Measurements from ENCODE around the gene CMIP. TPM values are rescaled to one million over a fixed set of nuclear protein-coding genes. Genes with fewer than 3 reads are reported as not detected.

CMIP gene
- polyA plus RNA-seq, 1 donor from 2014 or later = 15.1 TPM

DNA sequence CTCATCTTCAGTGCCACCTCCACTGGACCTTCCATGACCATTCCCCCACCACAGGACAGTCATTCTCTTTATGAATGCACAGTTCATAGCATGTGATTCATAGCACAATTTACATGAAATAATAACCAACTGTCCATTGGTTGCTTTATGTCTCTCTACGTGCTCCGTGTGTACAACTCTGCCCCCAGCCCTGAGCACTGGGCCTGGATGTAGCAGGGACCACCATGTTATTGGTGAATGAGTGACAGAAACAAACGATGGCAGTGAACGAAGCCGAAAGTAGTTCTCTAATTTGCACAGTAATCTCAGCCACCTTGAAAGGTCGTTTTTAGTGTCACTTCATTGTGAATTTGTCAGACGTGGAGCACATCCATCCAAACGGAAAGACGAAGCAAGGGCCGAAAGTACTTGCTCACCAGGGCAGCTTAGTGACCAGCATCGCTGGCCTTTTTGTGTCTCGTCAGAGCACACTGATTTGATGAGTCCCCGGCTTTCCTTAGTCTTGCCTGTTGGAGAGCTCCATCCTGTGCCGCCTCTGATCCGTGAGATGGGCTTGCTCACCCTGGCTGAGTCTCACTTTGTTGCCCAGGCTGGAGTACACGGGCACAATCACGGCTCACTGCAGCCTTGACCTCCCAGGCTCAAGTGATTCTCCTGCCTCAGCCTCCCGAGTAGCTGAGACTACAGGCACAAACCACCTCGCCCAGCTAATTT is 95.3 kb downstream of the CMIP start:
- H3K9me2 ChIP-seq (ENCODE audit: insufficient read depth, low read length) = no peaks in the 10 kb centered on the region
- no peaks in the 10 kb centered on the region for H3K9me3 ChIP-seq (ENCODE audit: low read length)
- no peak for TF ChIP-seq SMC3 (conservative IDR thresholded peaks at IDR 0.05; ENCODE audit: poor library complexity)
- TF ChIP-seq RAD21 (conservative IDR thresholded peaks at IDR 0.05) = no peak
- TF ChIP-seq TAF1 (IDR thresholded peaks at IDR 0.05; ENCODE audit: low read depth) = no peak
- TF ChIP-seq, protein P1, sequence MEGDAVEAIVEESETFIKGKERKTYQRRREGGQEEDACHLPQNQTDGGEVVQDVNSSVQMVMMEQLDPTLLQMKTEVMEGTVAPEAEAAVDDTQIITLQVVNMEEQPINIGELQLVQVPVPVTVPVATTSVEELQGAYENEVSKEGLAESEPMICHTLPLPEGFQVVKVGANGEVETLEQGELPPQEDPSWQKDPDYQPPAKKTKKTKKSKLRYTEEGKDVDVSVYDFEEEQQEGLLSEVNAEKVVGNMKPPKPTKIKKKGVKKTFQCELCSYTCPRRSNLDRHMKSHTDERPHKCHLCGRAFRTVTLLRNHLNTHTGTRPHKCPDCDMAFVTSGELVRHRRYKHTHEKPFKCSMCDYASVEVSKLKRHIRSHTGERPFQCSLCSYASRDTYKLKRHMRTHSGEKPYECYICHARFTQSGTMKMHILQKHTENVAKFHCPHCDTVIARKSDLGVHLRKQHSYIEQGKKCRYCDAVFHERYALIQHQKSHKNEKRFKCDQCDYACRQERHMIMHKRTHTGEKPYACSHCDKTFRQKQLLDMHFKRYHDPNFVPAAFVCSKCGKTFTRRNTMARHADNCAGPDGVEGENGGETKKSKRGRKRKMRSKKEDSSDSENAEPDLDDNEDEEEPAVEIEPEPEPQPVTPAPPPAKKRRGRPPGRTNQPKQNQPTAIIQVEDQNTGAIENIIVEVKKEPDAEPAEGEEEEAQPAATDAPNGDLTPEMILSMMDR (IDR thresholded peaks at IDR 0.05; ENCODE audit: poor library complexity, severe bottlenecking) = no peak
- TF ChIP-seq, protein P2, sequence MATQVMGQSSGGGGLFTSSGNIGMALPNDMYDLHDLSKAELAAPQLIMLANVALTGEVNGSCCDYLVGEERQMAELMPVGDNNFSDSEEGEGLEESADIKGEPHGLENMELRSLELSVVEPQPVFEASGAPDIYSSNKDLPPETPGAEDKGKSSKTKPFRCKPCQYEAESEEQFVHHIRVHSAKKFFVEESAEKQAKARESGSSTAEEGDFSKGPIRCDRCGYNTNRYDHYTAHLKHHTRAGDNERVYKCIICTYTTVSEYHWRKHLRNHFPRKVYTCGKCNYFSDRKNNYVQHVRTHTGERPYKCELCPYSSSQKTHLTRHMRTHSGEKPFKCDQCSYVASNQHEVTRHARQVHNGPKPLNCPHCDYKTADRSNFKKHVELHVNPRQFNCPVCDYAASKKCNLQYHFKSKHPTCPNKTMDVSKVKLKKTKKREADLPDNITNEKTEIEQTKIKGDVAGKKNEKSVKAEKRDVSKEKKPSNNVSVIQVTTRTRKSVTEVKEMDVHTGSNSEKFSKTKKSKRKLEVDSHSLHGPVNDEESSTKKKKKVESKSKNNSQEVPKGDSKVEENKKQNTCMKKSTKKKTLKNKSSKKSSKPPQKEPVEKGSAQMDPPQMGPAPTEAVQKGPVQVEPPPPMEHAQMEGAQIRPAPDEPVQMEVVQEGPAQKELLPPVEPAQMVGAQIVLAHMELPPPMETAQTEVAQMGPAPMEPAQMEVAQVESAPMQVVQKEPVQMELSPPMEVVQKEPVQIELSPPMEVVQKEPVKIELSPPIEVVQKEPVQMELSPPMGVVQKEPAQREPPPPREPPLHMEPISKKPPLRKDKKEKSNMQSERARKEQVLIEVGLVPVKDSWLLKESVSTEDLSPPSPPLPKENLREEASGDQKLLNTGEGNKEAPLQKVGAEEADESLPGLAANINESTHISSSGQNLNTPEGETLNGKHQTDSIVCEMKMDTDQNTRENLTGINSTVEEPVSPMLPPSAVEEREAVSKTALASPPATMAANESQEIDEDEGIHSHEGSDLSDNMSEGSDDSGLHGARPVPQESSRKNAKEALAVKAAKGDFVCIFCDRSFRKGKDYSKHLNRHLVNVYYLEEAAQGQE (IDR thresholded peaks at IDR 0.05; ENCODE audit: borderline replicate concordance) = no peak
- no peak for TF ChIP-seq POLR2AphosphoS5 (IDR thresholded peaks at IDR 0.05)
- no peak for TF ChIP-seq EZH2 (IDR thresholded peaks at IDR 0.05; ENCODE audit: borderline replicate concordance, insufficient read depth, low read length, poor library complexity, severe bottlenecking)
- TF ChIP-seq MXI1 (conservative IDR thresholded peaks at IDR 0.05; ENCODE audit: poor library complexity, severe bottlenecking) = no peak
- no peak for TF ChIP-seq EP300 (conservative IDR thresholded peaks at IDR 0.05; ENCODE audit: poor library complexity, severe bottlenecking)
- H3K9ac ChIP-seq (ENCODE audit: low read length) = no peak overlapping the region
- H3K4me2 ChIP-seq (ENCODE audit: low read length) = no peak overlapping the region
- H3K79me2 ChIP-seq (replicated peaks; ENCODE audit: insufficient read depth, low read length) = peaks cover 79% of the 10 kb centered on the region
- H3K36me3 ChIP-seq (ENCODE audit: insufficient read depth, low read length) = no peaks in the 10 kb centered on the region
- H2AFZ ChIP-seq (ENCODE audit: low read depth, low read length) = no peak overlapping the region
- H4K20me1 ChIP-seq (ENCODE audit: insufficient read depth) = no peaks in the 10 kb centered on the region
- peak overlapping the region; percentile 16 for H3K27ac ChIP-seq (ENCODE audit: low read length)
- H3K27me3 ChIP-seq (ENCODE audit: insufficient read depth, low read depth, low read length) = no peaks in the 10 kb centered on the region
- H3F3A ChIP-seq (ENCODE audit: insufficient read depth, low read length, poor library complexity, severe bottlenecking) = peaks cover 3% of the 10 kb centered on the region
- peak overlapping the region; percentile 0 for H3K4me3 ChIP-seq (ENCODE audit: low read length)

DNA sequence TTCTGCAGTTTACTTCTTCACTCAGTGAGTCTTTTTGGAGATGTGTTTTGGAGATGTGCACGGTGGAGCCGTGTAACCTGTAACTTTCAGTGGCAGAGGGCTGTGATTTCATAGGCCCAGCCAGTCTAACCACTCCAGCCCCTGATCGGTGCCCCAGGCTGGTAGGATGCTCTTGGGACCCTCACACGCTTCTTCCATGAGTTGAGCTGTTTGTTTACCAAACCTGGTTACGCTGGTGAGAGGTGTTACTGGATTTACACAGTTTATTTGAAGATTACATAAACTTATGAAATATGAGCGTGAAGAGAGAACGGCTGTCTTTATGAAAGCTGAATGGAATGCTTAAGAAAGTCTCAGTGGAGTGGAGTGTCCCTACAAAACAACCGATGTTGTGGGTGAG is 96.7 kb downstream of the CMIP start:
- Histone ChIP-seq H3K27ac (ENCODE audit: low read length) (peak overlapping the region; percentile 69), H3K36me3 (ENCODE audit: insufficient read depth, low read length) (no peaks in the 10 kb centered on the region), H3K9me3 (ENCODE audit: low read length) (no peaks in the 10 kb centered on the region), H3K4me2 (ENCODE audit: low read length) (peak overlapping the region; percentile 1), H4K20me1 (ENCODE audit: insufficient read depth) (no peaks in the 10 kb centered on the region), H2AFZ (ENCODE audit: low read depth, low read length) (no peak overlapping the region), H3K27me3 (ENCODE audit: insufficient read depth, low read depth, low read length) (no peaks in the 10 kb centered on the region), H3K4me3 (ENCODE audit: low read length) (peak overlapping the region; percentile 34), H3K9ac (ENCODE audit: low read length) (peak overlapping the region; percentile 20), H3F3A (ENCODE audit: insufficient read depth, low read length, poor library complexity, severe bottlenecking) (peaks cover 3% of the 10 kb centered on the region), H3K9me2 (ENCODE audit: insufficient read depth, low read length) (no peaks in the 10 kb centered on the region), H3K79me2 (replicated peaks; ENCODE audit: insufficient read depth, low read length) (peaks cover 67% of the 10 kb centered on the region)
- TF ChIP-seq EP300 (conservative IDR thresholded peaks at IDR 0.05; ENCODE audit: poor library complexity, severe bottlenecking) = no peak
- TF ChIP-seq MXI1 (conservative IDR thresholded peaks at IDR 0.05; ENCODE audit: poor library complexity, severe bottlenecking) = peak; percentile 31
